Gastroesophageal sphincter (tissue), 4 donors: ENCODE data around the gene GARIN3. TPM values are rescaled to one million over a fixed set of nuclear protein-coding genes. Genes with fewer than 3 reads are reported as not detected.
A peak's percentile ranks its signal among the peaks of the same experiment; 100 is the strongest.

ENCODE experiments used
- ATAC-seq: fragments of 150-250 bp; one replicate; pipeline ENCODE4 v1.9.1; 2016; ENCODE audit warnings: mild to moderate bottlenecking, moderate library complexity
- H3K27ac ChIP-seq, 4 donors: fragments of 200-600 bp; sonication (generic) in 3 of 4; 1 replicate in 3 of 4; 2 replicates in 1 of 4; pipeline ENCODE4 v1.5.1; 2016 to 2019
- H3K27me3 ChIP-seq: fragments of 200-600 bp; sonication (generic); one replicate; pipeline ENCODE4 v1.5.1; 2019
- H3K36me3 ChIP-seq, 2 donors: fragments of 200-600 bp; sonication (generic); one replicate each; pipeline ENCODE4 v1.5.1; 2019; ENCODE audit warnings: control low read depth in 1 of 2
- H3K4me1 ChIP-seq, 3 donors: fragments of 200-600 bp; sonication (generic); 1 replicate in 2 of 3; 2 replicates in 1 of 3; pipeline ENCODE4 v1.5.1; 2016 to 2019; ENCODE audit warnings: control low read depth in 2 of 3
- H3K4me3 ChIP-seq, 2 donors: fragments of 200-600 bp; sonication (generic); one replicate each; pipeline ENCODE4 v1.5.1; 2019; ENCODE audit warnings: mild to moderate bottlenecking in 1 of 2, moderate library complexity in 1 of 2
- H3K9me3 ChIP-seq, 3 donors: fragments of 200-600 bp; sonication (generic); one replicate each; pipeline ENCODE4 v1.5.1; 2017 to 2019; ENCODE audit warnings: control low read depth in 2 of 3
- EP300 ChIP-seq: sonication (generic); formaldehyde crosslinking; IDR thresholded peaks from one replicate; pipeline ENCODE4 v1.6.1; 2017; ENCODE audit warnings: antibody characterized with exemption, mild to moderate bottlenecking
- POLR2A ChIP-seq, 2 donors: fragments of 450-650 bp; IDR thresholded peaks; one replicate each; pipeline ENCODE4 v1.6.1; 2017; ENCODE audit warnings: antibody characterized with exemption in 2 of 2, mild to moderate bottlenecking in 2 of 2, moderate library complexity in 1 of 2
- POLR2AphosphoS5 ChIP-seq: sonication (generic); formaldehyde crosslinking; IDR thresholded peaks from one replicate; pipeline ENCODE4 v1.6.1; 2017; ENCODE audit warnings: antibody characterized with exemption
- WGBS, 2 donors: methylation state at CpG; one replicate each; pipeline ENCODE4 v1.1.5; 2018; ENCODE audit warnings: low coverage in 1 of 2; 5-methylcytosine and 5-hydroxymethylcytosine counted together
- total RNA-seq, 4 donors: library from RNA; depleted of rRNA; stranded (reverse); fragments of >200 nt; gene quantifications; one replicate each; pipeline ENCODE4 v1.1.0, GENCODE V29; 2016
- TF ChIP-seq, protein P1 (sequence below), 4 experiments: fragments of 200-600 bp in 2 of 4; fragments of 450-650 bp in 2 of 4; sonication (generic) in 1 of 4; IDR thresholded peaks; one replicate each; pipeline ENCODE4 v1.5.1; 2017 to 2019; ENCODE audit warnings: antibody characterized with exemption in 4 of 4, mild to moderate bottlenecking in 2 of 4, moderate library complexity in 2 of 4

The GARIN3 gene
- total RNA-seq, 4 donors from 2014 or later: not detected

DNA sequence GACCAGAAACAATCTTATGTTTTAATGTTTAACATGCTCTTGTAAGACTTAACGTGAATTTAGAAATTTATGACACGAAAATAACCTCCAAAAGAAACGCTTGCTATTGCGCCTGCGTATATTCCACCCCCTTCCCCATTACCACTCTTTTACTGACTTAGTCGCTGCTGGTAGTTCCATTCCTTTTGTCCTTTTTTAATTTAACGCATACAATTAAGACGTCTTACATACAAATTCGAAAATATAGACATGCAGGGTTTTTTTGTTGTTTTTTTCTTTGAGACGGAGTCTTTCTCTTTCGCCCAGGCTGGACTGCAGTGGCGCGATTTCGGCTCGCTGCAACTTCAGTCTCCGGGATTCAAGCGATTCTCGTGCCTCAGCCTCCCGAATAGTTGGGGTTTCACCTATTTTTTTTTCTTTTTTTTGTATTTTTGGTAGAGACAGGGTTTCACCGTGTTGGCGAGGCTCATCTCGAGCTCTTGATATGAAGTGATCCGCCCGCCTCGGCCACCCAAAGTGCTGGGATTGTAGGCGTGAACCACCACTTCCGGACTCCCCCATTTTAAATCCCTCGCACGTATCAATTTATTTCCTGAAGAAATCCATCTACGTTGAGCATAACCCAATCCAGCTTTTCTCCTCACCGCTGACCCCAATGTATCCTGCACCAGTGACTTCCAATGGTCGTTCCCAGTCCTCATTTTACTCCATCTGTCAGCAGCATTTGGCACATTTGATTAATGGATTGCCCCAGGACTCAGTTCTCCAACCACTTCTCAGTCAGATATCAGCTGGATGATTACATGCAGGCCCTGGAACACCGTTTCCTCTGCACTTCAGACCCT lies 22.7 kb downstream of the GARIN3 start:
- Histone ChIP-seq H3K4me1 (peaks cover 0 to 23% (median 9%) of the 10 kb centered on the region in 3 donors), H3K36me3 (peaks cover 0 to 10% of the 10 kb centered on the region in 2 donors), H3K4me3 (peak overlapping the region; percentile 58 to 69), H3K27ac (peak overlapping the region; percentile 86 to 100 (median 90)), H3K27me3 (no peaks in the 10 kb centered on the region), H3K9me3 (no peaks in the 10 kb centered on the region)
- 11 to 15% methylated on average over 30 to 33 of the region's 33 CpGs for WGBS, 2 donors
- TF ChIP-seq EP300: no peak
- TF ChIP-seq, protein P1, sequence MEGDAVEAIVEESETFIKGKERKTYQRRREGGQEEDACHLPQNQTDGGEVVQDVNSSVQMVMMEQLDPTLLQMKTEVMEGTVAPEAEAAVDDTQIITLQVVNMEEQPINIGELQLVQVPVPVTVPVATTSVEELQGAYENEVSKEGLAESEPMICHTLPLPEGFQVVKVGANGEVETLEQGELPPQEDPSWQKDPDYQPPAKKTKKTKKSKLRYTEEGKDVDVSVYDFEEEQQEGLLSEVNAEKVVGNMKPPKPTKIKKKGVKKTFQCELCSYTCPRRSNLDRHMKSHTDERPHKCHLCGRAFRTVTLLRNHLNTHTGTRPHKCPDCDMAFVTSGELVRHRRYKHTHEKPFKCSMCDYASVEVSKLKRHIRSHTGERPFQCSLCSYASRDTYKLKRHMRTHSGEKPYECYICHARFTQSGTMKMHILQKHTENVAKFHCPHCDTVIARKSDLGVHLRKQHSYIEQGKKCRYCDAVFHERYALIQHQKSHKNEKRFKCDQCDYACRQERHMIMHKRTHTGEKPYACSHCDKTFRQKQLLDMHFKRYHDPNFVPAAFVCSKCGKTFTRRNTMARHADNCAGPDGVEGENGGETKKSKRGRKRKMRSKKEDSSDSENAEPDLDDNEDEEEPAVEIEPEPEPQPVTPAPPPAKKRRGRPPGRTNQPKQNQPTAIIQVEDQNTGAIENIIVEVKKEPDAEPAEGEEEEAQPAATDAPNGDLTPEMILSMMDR (IDR thresholded peaks at IDR 0.05): peak in 1 of 4 experiments; percentile 13
- peak; percentile 73 for ATAC-seq

DNA sequence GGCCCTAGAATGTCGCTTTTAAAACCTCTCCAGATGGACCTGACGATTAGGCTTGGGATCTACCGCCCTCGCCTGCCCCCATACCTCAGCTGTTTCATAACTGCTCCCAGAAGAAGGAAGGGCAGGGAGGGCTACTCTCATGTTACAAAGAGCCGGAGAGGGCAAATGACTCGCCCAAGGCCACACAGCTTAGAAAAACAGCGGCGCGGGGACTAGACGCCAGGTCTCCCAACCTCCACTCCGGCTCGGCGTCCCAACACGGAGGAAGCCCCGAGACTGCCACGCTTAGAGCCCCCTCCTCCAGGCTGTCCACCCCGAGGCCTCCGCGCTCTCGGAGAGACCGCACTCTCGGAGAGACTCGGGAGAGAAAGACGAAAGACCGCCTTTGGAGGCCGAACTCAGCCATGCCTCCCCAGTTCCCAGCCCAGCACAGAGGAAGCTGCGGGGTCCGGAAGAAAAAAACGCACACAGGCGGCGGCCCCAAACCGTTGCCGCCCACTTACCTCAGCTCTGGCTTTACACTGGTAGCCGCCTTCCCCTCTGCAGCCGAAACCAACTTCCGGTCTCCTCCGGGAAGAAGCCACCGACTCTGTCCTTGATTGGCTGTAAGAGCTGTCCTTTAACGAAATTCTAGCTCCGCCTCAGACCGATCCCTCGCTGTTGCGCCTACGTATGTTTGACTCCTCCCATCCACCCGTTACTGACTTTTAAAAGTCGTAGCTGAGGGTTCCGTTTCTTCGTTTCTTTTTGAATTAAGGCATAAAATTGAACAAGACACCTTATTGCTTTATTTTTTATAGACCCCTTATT lies 23.5 kb downstream of the GARIN3 start, which contains the start of gene MED7:
TSS of gene MED7 (minus strand) at position 549 of the 810 bp plus-strand sequence. CDS start 3,434 bp downstream, outside the sequence.
- Histone ChIP-seq H3K27me3 (no peaks in the 10 kb centered on the region), H3K4me1 (peaks cover 0 to 23% (median 9%) of the 10 kb centered on the region in 3 donors), H3K36me3 (peaks cover 0 to 19% of the 10 kb centered on the region in 2 donors), H3K9me3 (no peaks in the 10 kb centered on the region), H3K4me3 (peak within 1 kb of the TSS; percentile 58 to 69), H3K27ac (peak within 1 kb of the TSS; percentile 86 to 100 (median 90))
- TF ChIP-seq EP300 (no peak), POLR2A (IDR thresholded peaks at IDR 0.05) (peak; percentile 43 to 70), POLR2AphosphoS5 (peak; percentile 95)
- TF ChIP-seq, protein P1 (IDR thresholded peaks at IDR 0.05): no peak
- 0 to 1% methylated on average over 12 to 15 of the region's 48 CpGs for WGBS, 2 donors
- peak; percentile 100 for ATAC-seq

DNA sequence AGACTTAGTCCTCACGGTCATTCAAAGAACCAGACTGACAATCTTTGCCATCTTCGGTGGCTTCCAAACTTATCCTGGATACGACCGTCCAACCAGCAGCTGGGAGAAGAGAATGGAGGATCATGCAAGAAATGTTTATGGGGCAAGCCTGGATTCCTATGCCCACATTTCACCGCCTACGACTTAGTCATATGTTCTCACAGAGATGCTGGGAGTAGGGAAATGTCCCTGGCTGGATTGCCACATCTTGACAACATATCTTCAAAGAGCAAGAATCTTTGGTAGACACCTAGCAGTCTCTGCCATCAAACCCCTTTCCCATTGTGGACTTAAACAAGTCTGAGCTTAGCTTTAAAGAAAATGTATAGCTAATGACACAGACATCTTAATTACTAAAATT lies 28.4 kb downstream of the GARIN3 start:
- Histone ChIP-seq H3K4me1 (peaks cover 0 to 17% (median 9%) of the 10 kb centered on the region in 3 donors), H3K27me3 (no peaks in the 10 kb centered on the region), H3K27ac (no peak overlapping the region), H3K4me3 (no peak overlapping the region), H3K36me3 (peaks cover 0 to 35% of the 10 kb centered on the region in 2 donors), H3K9me3 (no peaks in the 10 kb centered on the region)
- no peak for ATAC-seq
- no peak for TF ChIP-seq POLR2AphosphoS5
- no peak for TF ChIP-seq EP300
- TF ChIP-seq POLR2A (IDR thresholded peaks at IDR 0.05): no peak
- TF ChIP-seq, protein P1 (IDR thresholded peaks at IDR 0.05): no peak
- WGBS, 2 donors: 72 to 100% methylated on average over 2 to 6 of the region's 6 CpGs

DNA sequence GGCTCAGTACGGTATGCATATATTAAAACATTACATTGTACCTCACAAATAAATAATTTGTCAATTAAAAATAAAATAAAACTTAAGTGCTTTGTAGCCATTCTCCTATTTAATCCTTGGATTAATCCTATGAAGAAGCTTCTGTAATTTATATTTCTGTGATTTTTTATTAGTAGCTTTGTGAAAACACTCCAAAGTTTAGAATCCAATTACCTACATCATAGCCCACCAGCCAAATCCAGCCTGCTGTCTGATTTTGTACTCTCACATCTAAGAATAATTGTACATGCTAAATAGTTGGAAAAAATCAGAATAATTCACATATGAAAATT lies 33.8 kb downstream of the GARIN3 start:
- Histone ChIP-seq H3K9me3 (no peaks in the 10 kb centered on the region), H3K4me1 (no peaks in the 10 kb centered on the region), H3K27me3 (no peaks in the 10 kb centered on the region), H3K4me3 (no peak overlapping the region), H3K27ac (no peak overlapping the region), H3K36me3 (peaks cover 0 to 14% of the 10 kb centered on the region in 2 donors)
- TF ChIP-seq, protein P1 (IDR thresholded peaks at IDR 0.05): no peak
- no peak for TF ChIP-seq EP300
- no peak for TF ChIP-seq POLR2A (IDR thresholded peaks at IDR 0.05)
- no peak for TF ChIP-seq POLR2AphosphoS5
- WGBS, 2 donors: 15 to 43% methylated on average over 1 of the region's 1 CpG
- no peak for ATAC-seq
